ENCODE measurements around the gene C3orf49.
A peak's percentile ranks its signal among the peaks of the same experiment; 100 is the strongest.

Gene C3orf49

GRCh38 chr3:63853106-63853505, 34.0 kb downstream of the C3orf49 start:
- Histone ChIP-seq H3K4me3 (replicated peaks; ENCODE audit: insufficient read depth, low read length) (no peak overlapping the region), H3K27me3 (ENCODE audit: insufficient read depth, poor library complexity, severe bottlenecking) (no peaks in the 10 kb centered on the region), H3K27ac (replicated peaks) (no peak overlapping the region)
- TF ChIP-seq POLR2AphosphoS5 (IDR thresholded peaks at IDR 0.05; ENCODE audit: low read depth): no peak
- no peak for TF ChIP-seq REST (IDR thresholded peaks at IDR 0.05; ENCODE audit: insufficient replicate concordance, low read depth)
- DNase-seq (ENCODE audit: low read depth in 1 of 2, low spot score in 1 of 2): no peak

GRCh38 chr3:63855333-63855940, 36.3 kb downstream of the C3orf49 start:
- peak; percentile 16 to 27 for DNase-seq (ENCODE audit: low read depth in 1 of 2, low spot score in 1 of 2)
- no peaks in the 10 kb centered on the region for H3K27me3 ChIP-seq (ENCODE audit: insufficient read depth, poor library complexity, severe bottlenecking)
- TF ChIP-seq GABPA (IDR thresholded peaks at IDR 0.05; ENCODE audit: low read depth) (no peak), POLR2AphosphoS5 (IDR thresholded peaks at IDR 0.05; ENCODE audit: low read depth) (no peak), REST (IDR thresholded peaks at IDR 0.05; ENCODE audit: insufficient replicate concordance, low read depth) (no peak)
- H3K4me3 ChIP-seq (replicated peaks; ENCODE audit: insufficient read depth, low read length): no peak overlapping the region
- H3K27ac ChIP-seq (replicated peaks): no peak overlapping the region

- Histone ChIP-seq H3K4me3 (replicated peaks; ENCODE audit: insufficient read depth, low read length) (no peak overlapping the region), H3K27ac (replicated peaks) (no peak overlapping the region), H3K27me3 (ENCODE audit: insufficient read depth, poor library complexity, severe bottlenecking) (no peaks in the 10 kb centered on the region)
- no peak for DNase-seq (ENCODE audit: low read depth in 1 of 2, low spot score in 1 of 2)
- TF ChIP-seq SPI1 (IDR thresholded peaks at IDR 0.05; ENCODE audit: borderline replicate concordance, low read depth) (no peak), POLR2AphosphoS5 (IDR thresholded peaks at IDR 0.05; ENCODE audit: low read depth) (no peak), GABPA (IDR thresholded peaks at IDR 0.05; ENCODE audit: low read depth) (no peak), CTCF (IDR thresholded peaks at IDR 0.05; ENCODE audit: insufficient read depth, low read length) (no peak), REST (IDR thresholded peaks at IDR 0.05; ENCODE audit: insufficient replicate concordance, low read depth) (no peak)
Observed at GRCh38 chr3:63857311-63857710, 38.2 kb downstream of the C3orf49 start.

- no peak for DNase-seq (ENCODE audit: low read depth in 1 of 2, low spot score in 1 of 2)
- Histone ChIP-seq H3K27me3 (ENCODE audit: insufficient read depth, poor library complexity, severe bottlenecking) (no peaks in the 10 kb centered on the region), H3K4me3 (replicated peaks; ENCODE audit: insufficient read depth, low read length) (no peak overlapping the region), H3K27ac (replicated peaks) (no peak overlapping the region)
- TF ChIP-seq SPI1 (IDR thresholded peaks at IDR 0.05; ENCODE audit: borderline replicate concordance, low read depth) (no peak), GABPA (IDR thresholded peaks at IDR 0.05; ENCODE audit: low read depth) (no peak), REST (IDR thresholded peaks at IDR 0.05; ENCODE audit: insufficient replicate concordance, low read depth) (no peak), POLR2AphosphoS5 (IDR thresholded peaks at IDR 0.05; ENCODE audit: low read depth) (no peak), CTCF (IDR thresholded peaks at IDR 0.05; ENCODE audit: insufficient read depth, low read length) (no peak)
Observed at GRCh38 chr3:63860776-63861175, 41.7 kb downstream of the C3orf49 start.

Data from HL-60 (cell line).